Endodermal cell (in vitro differentiated cells): ENCODE data around the gene INTS1. TPM values are rescaled to one million over a fixed set of nuclear protein-coding genes. Genes with fewer than 3 reads are reported as not detected.

Source experiments
- DNase-seq: peaks from one replicate; pipeline ENCODE4 v3.0.0-alpha.2; 2017
- H3K27ac ChIP-seq: 2 replicates; pipeline ENCODE4 v1.5.1; 2013; ENCODE audit warnings: mild to moderate bottlenecking, low read depth, low read length, moderate library complexity
- H3K27me3 ChIP-seq: 2 replicates; pipeline ENCODE4 v1.6.1; 2013; ENCODE audit warnings: mild to moderate bottlenecking, low read length, moderate library complexity; ENCODE audit not compliant: insufficient read depth, control insufficient read depth, poor library complexity, severe bottlenecking
- H3K36me3 ChIP-seq: 2 replicates; pipeline ENCODE4 v1.7.0; 2013; ENCODE audit warnings: mild to moderate bottlenecking, low read length, moderate library complexity; ENCODE audit not compliant: control insufficient read depth, insufficient read depth
- H3K4me1 ChIP-seq: one replicate; pipeline ENCODE4 v1.7.0; 2013; ENCODE audit warnings: low read length; ENCODE audit not compliant: control insufficient read depth, insufficient read depth
- H3K4me3 ChIP-seq: 2 replicates; pipeline ENCODE4 v1.5.1; 2013; ENCODE audit warnings: mild to moderate bottlenecking, low read length, moderate library complexity
- H3K9ac ChIP-seq: 2 replicates; pipeline ENCODE4 v1.6.1; 2013; ENCODE audit warnings: mild to moderate bottlenecking, low read length, moderate library complexity; ENCODE audit not compliant: poor library complexity, severe bottlenecking; ENCODE audit errors: extremely low read depth
- H3K9me3 ChIP-seq: 2 replicates; pipeline ENCODE4 v1.6.1; 2013; ENCODE audit warnings: mild to moderate bottlenecking, low read length, moderate library complexity; ENCODE audit not compliant: control insufficient read depth
- H3K27ac Mint-ChIP-seq: 2 replicates; pipeline ENCODE4 v1.8.0; 2020; ENCODE audit warnings: mixed read lengths
- H3K27me3 Mint-ChIP-seq: 2 replicates; pipeline ENCODE4 v1.8.0; 2021; ENCODE audit warnings: mild to moderate bottlenecking, mixed read lengths; ENCODE audit not compliant: insufficient read depth
- H3K36me3 Mint-ChIP-seq: 2 replicates; pipeline ENCODE4 v1.8.0; 2020; ENCODE audit warnings: low read depth, mixed read lengths
- H3K4me1 Mint-ChIP-seq: 2 replicates; pipeline ENCODE4 v1.8.0; 2020; ENCODE audit warnings: mixed read lengths
- H3K4me3 Mint-ChIP-seq: 2 replicates; pipeline ENCODE4 v1.8.0; 2020; ENCODE audit warnings: mild to moderate bottlenecking, moderate library complexity, mixed read lengths
- H3K9me3 Mint-ChIP-seq: 2 replicates; pipeline ENCODE4 v1.8.0; 2020; ENCODE audit warnings: mild to moderate bottlenecking, mixed read lengths
- WGBS, 2 experiments: methylation state at CpG; one replicate each; pipeline versions ENCODE4 v1.1.5 to v1.1.7; 2013; ENCODE audit warnings: missing lambda C conversion rate in 2 of 2, mixed read lengths in 1 of 2; ENCODE audit not compliant: insufficient coverage in 1 of 2, insufficient read length in 1 of 2; 5-methylcytosine and 5-hydroxymethylcytosine counted together
- total RNA-seq, 2 donors: library from RNA; stranded (reverse); fragmentation: NEBNext Ultra II Directional in 1 of 2; extraction: Animal tissue kit (Norgen Biotek cat#: 25700) in 1 of 2; gene quantifications; 2 replicates in 1 of 2; 3 replicates in 1 of 2; pipeline ENCODE4 v1.2.1, GENCODE V29; 2021
- TF ChIP-seq, protein P1 (sequence below): fragments of 200-600 bp; sonication (generic); conservative IDR thresholded peaks from 2 replicates; pipeline ENCODE4 v1.5.0; 2021; ENCODE audit warnings: antibody characterized with exemption, mild to moderate bottlenecking

INTS1 gene
- total RNA-seq, 2 donors from 2014 or later, result 145 to 178 TPM

DNA sequence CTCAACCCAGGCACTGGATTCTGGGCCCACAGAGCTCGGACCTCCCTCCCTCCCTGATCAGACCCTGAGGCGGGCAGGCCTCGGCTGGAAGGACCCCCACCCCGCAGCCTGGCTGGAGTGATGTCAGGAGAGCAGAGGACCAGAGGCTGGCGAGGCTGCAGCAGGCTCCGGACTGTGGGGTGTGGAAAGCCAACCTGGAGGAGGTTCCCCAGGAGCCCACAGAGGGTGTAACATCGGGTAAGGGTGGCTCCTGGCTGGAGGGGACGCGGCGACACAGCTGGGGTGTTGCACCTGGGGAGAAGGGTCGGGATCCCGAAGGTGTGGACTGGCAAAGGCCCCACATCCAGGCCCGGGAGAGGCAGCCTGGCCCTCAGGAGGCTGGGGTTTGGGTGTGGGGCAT lies 36.0 kb downstream of the INTS1 start:
- WGBS, 2 experiments, result 92 to 98% methylated on average over 7 to 13 of the region's 13 CpGs
- H3K9ac ChIP-seq, result no peak overlapping the region

DNA sequence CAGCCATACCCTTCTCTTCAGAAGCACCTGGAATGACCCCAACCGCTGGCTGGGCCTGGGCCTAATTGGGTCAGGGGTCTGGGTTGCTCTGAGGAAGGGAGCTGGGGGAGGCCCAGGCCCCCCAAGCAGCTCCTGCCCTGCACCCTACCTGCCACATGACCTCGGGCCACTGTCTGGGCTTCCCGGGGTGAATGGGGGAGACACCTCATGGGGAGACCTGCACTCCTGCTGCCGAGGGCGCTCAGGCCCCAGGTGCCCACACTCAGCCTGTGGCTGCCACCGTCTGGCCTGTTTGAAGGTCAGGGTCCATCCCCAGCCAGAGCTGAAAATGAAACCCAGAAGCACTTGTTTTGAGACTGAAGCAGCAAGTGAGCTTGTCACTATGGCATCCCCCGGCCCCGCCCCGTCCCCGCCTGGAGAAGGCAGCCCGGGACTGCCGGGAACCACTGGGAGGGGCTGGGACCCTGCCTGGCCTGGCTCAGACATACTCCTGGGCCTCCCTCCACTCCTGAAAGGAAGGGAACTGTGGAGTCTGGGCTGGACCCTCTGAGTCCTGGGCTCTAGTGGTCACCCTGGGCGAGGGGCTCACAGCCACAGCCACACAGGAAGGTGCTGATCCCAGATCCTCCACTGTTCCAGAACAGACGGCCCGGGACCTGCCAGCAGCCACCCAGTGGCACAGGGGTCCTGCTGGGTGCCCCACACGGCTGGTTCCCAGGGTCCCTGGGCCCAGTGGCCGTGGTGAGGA lies 37.5 kb downstream of the INTS1 start:
- DNase-seq, result peak; percentile 90
- H3K9ac ChIP-seq, result no peak overlapping the region
- no peak overlapping the region for H3K4me3 ChIP-seq
- TF ChIP-seq, protein P1, sequence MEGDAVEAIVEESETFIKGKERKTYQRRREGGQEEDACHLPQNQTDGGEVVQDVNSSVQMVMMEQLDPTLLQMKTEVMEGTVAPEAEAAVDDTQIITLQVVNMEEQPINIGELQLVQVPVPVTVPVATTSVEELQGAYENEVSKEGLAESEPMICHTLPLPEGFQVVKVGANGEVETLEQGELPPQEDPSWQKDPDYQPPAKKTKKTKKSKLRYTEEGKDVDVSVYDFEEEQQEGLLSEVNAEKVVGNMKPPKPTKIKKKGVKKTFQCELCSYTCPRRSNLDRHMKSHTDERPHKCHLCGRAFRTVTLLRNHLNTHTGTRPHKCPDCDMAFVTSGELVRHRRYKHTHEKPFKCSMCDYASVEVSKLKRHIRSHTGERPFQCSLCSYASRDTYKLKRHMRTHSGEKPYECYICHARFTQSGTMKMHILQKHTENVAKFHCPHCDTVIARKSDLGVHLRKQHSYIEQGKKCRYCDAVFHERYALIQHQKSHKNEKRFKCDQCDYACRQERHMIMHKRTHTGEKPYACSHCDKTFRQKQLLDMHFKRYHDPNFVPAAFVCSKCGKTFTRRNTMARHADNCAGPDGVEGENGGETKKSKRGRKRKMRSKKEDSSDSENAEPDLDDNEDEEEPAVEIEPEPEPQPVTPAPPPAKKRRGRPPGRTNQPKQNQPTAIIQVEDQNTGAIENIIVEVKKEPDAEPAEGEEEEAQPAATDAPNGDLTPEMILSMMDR, result no peak
- 64 to 72% methylated on average over 11 to 17 of the region's 17 CpGs for WGBS, 2 experiments
- no peaks in the 10 kb centered on the region for H3K4me1 ChIP-seq
- Mint-ChIP-seq H3K4me3 (no peak overlapping the region), H3K4me1 (peaks cover 2% of the 10 kb centered on the region), H3K36me3 (peaks cover 3% of the 10 kb centered on the region), H3K9me3 (no peaks in the 10 kb centered on the region), H3K27ac (no peak overlapping the region), H3K27me3 (no peaks in the 10 kb centered on the region)
- no peaks in the 10 kb centered on the region for H3K27me3 ChIP-seq
- H3K36me3 ChIP-seq, result no peaks in the 10 kb centered on the region
- no peaks in the 10 kb centered on the region for H3K9me3 ChIP-seq
- H3K27ac ChIP-seq, result peak overlapping the region; percentile 73

More for the DNA sequence above, 36.0 kb downstream of the INTS1 start:
- Histone ChIP-seq H3K36me3 (peaks cover 9% of the 10 kb centered on the region), H3K9me3 (no peaks in the 10 kb centered on the region), H3K27me3 (no peaks in the 10 kb centered on the region), H3K27ac (peak overlapping the region; percentile 17), H3K4me1 (no peaks in the 10 kb centered on the region), H3K4me3 (no peak overlapping the region)
- H3K36me3 Mint-ChIP-seq, result peaks cover 7% of the 10 kb centered on the region
- no peaks in the 10 kb centered on the region for H3K9me3 Mint-ChIP-seq
- H3K4me1 Mint-ChIP-seq, result no peaks in the 10 kb centered on the region
- no peaks in the 10 kb centered on the region for H3K27me3 Mint-ChIP-seq
- no peak overlapping the region for H3K27ac Mint-ChIP-seq
- TF ChIP-seq, protein P1, result no peak
- no peak overlapping the region for H3K4me3 Mint-ChIP-seq
- no peak for DNase-seq

DNA sequence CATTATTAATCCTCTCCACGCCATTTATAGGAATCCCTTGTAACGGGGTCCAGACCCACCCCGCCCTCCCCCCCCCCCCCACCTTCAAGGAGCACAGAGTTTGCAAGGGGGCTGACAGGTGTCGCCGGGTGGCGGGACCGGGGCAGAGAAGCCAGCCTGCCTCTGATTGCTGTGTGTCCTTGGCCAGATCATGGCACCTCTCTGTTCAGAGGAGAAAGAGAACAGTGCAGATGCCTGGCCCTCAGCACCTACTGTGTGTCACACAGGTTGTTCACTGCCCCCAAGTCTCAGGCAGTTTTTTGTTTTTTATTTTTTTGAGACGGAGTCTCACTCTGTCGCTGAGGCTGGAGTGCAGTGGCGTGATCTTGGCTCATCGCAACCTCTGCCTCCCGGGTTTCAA lies 39.5 kb downstream of the INTS1 start:
- Mint-ChIP-seq H3K4me1 (peaks cover 3% of the 10 kb centered on the region), H3K9me3 (no peaks in the 10 kb centered on the region), H3K27ac (no peak overlapping the region), H3K4me3 (no peak overlapping the region), H3K36me3 (no peaks in the 10 kb centered on the region), H3K27me3 (no peaks in the 10 kb centered on the region)
- Histone ChIP-seq H3K4me1 (no peaks in the 10 kb centered on the region), H3K9ac (no peak overlapping the region), H3K27ac (no peak overlapping the region), H3K27me3 (no peaks in the 10 kb centered on the region), H3K36me3 (no peaks in the 10 kb centered on the region), H3K4me3 (no peak overlapping the region), H3K9me3 (no peaks in the 10 kb centered on the region)
- no peak for DNase-seq
- 93 to 95% methylated on average over 7 to 9 of the region's 12 CpGs for WGBS, 2 experiments
- TF ChIP-seq, protein P1, result no peak
